CD14-positive monocyte (primary cell): ENCODE data around the gene ACVR1. TPM values are rescaled to one million over a fixed set of nuclear protein-coding genes. Genes with fewer than 3 reads are reported as not detected.

Source experiments
- DNase-seq, 3 donors: peaks; one replicate each; pipeline ENCODE4 v3.0.0-alpha.2; 2011 to 2022
- H2AFZ ChIP-seq: 2 replicates; pipeline ENCODE4 v1.6.0; 2012; ENCODE audit warnings: mild to moderate bottlenecking, low read depth, low read length, inconsistent platforms; ENCODE audit not compliant: insufficient read depth, poor library complexity, severe bottlenecking
- H3K27ac ChIP-seq, 2 donors: 1 replicate in 1 of 2; 2 replicates in 1 of 2; pipeline ENCODE4 v1.5.1; 2012 to 2013; ENCODE audit warnings: low read length in 2 of 2, control low read depth in 1 of 2, inconsistent platforms in 1 of 2, low read depth in 1 of 2, mild to moderate bottlenecking in 1 of 2
- H3K27me3 ChIP-seq, 2 donors: one replicate each; pipeline versions ENCODE4 v1.6.0 to v1.6.1; 2011 to 2013; ENCODE audit warnings: low read length in 2 of 2; ENCODE audit not compliant: control insufficient read depth in 2 of 2, insufficient read depth in 2 of 2
- H3K36me3 ChIP-seq, 2 donors: replicated peaks in 1 of 2; 1 replicate in 1 of 2; 2 replicates in 1 of 2; pipeline versions ENCODE4 v1.5.1 to v1.6.1; 2012 to 2013; ENCODE audit warnings: low read length in 2 of 2, control low read depth in 1 of 2, inconsistent platforms in 1 of 2, mild to moderate bottlenecking in 1 of 2; ENCODE audit not compliant: insufficient read depth in 2 of 2, control insufficient read depth in 1 of 2
- H3K4me1 ChIP-seq, 2 donors: 1 replicate in 1 of 2; 2 replicates in 1 of 2; pipeline versions ENCODE4 v1.5.1 to v1.6.1; 2012 to 2013; ENCODE audit warnings: low read length in 2 of 2, control low read depth in 1 of 2, inconsistent platforms in 1 of 2, mild to moderate bottlenecking in 1 of 2, moderate library complexity in 1 of 2; ENCODE audit not compliant: insufficient read depth in 2 of 2, control insufficient read depth in 1 of 2
- H3K4me2 ChIP-seq: replicated peaks from 2 replicates; pipeline ENCODE3; 2012; ENCODE audit warnings: low read length, moderate library complexity, mild to moderate bottlenecking; ENCODE audit not compliant: poor library complexity, severe bottlenecking; ENCODE audit errors: extremely low read depth
- H3K4me3 ChIP-seq, 3 experiments: fragments of 200-600 bp in 1 of 3; sonication (generic) in 1 of 3; replicated peaks in 1 of 3; 1 replicate in 2 of 3; 2 replicates in 1 of 3; pipeline ENCODE4 v1.5.1; 2011 to 2013; ENCODE audit warnings: low read length in 3 of 3, mild to moderate bottlenecking in 3 of 3, control low read depth in 2 of 3, low read depth in 2 of 3, inconsistent platforms in 1 of 3, moderate library complexity in 1 of 3
- H3K79me2 ChIP-seq: 2 replicates; pipeline ENCODE4 v1.6.0; 2012; ENCODE audit warnings: mild to moderate bottlenecking, control low read depth, inconsistent platforms, low read length, moderate library complexity; ENCODE audit not compliant: insufficient read depth
- H3K9ac ChIP-seq: 2 replicates; pipeline ENCODE4 v1.6.0; 2017; ENCODE audit warnings: low read length, mild to moderate bottlenecking; ENCODE audit not compliant: insufficient read depth, poor library complexity, severe bottlenecking
- H3K9me3 ChIP-seq, 2 donors: replicated peaks in 1 of 2; 1 replicate in 1 of 2; 2 replicates in 1 of 2; pipeline versions ENCODE4 v1.5.1 to v1.6.1; 2012 to 2013; ENCODE audit warnings: low read length in 2 of 2, control low read depth in 1 of 2; ENCODE audit not compliant: control insufficient read depth in 1 of 2, insufficient read depth in 1 of 2
- H4K20me1 ChIP-seq: 2 replicates; pipeline ENCODE4 v1.6.0; 2012; ENCODE audit warnings: mild to moderate bottlenecking, low read length, control low read depth, moderate library complexity; ENCODE audit not compliant: insufficient read depth
- H3K27ac Mint-ChIP-seq, 7 donors: one replicate each; pipeline ENCODE4 v1.8.0; 2020; ENCODE audit warnings: mild to moderate bottlenecking in 7 of 7, mixed read lengths in 7 of 7, moderate library complexity in 6 of 7, inconsistent platforms in 2 of 7
- H3K27me3 Mint-ChIP-seq, 3 donors: one replicate each; pipeline ENCODE4 v1.8.0; 2021 to 2022; ENCODE audit warnings: low read depth in 3 of 3, mild to moderate bottlenecking in 3 of 3, mixed read lengths in 3 of 3, moderate library complexity in 3 of 3, inconsistent platforms in 1 of 3
- H3K36me3 Mint-ChIP-seq, 2 donors: one replicate each; pipeline ENCODE4 v1.8.0; 2020; ENCODE audit warnings: mixed read lengths in 2 of 2, inconsistent platforms in 1 of 2, mild to moderate bottlenecking in 1 of 2
- H3K4me1 Mint-ChIP-seq: one replicate; pipeline ENCODE4 v1.8.0; 2020; ENCODE audit warnings: mild to moderate bottlenecking, mixed read lengths
- H3K4me3 Mint-ChIP-seq, 2 donors: one replicate each; pipeline ENCODE4 v1.8.0; 2020; ENCODE audit warnings: mild to moderate bottlenecking in 2 of 2, mixed read lengths in 2 of 2, moderate library complexity in 1 of 2
- H3K9me3 Mint-ChIP-seq, 7 donors: one replicate each; pipeline ENCODE4 v1.8.0; 2020 to 2022; ENCODE audit warnings: mixed read lengths in 7 of 7, mild to moderate bottlenecking in 6 of 7, moderate library complexity in 6 of 7, inconsistent platforms in 2 of 7
- CTCF ChIP-seq: fragments of 200-600 bp; IDR thresholded peaks from one replicate; pipeline ENCODE4 v1.8.0; 2022; ENCODE audit warnings: antibody characterized with exemption, mild to moderate bottlenecking
- WGBS: methylation state at CpG from one replicate; pipeline ENCODE4 v1.1.5; 2013; ENCODE audit warnings: missing lambda C conversion rate; ENCODE audit not compliant: insufficient coverage; 5-methylcytosine and 5-hydroxymethylcytosine counted together
- intact Hi-C, 2 donors: fragments of 100-400 bp; cut with micrococcal nuclease; formaldehyde crosslinking; loops; one replicate each; pipeline versions ENCODE4 v1.15.0 to v1.15.1; 2023
- polyA plus RNA-seq, 3 donors: library from polyadenylated mRNA; depleted of rRNA in 1 of 3; unstranded in 2 of 3; stranded (reverse) in 1 of 3; fragments of 300-500 nt in 2 of 3; fragments of >200 nt in 1 of 3; fragmentation: Illumina TruSeq in 2 of 3; gene quantifications; 1 replicate in 2 of 3; 2 replicates in 1 of 3; pipeline ENCODE4 v1.2.3, GENCODE V29; 2012 to 2021

Gene ACVR1
- polyA plus RNA-seq, 3 donors, result 2.8 to 13.4 (median 4.9) TPM

- H4K20me1 ChIP-seq, result no peaks in the 10 kb centered on the region
- no peak overlapping the region for H3K4me2 ChIP-seq
- no peaks in the 10 kb centered on the region for H3K4me1 ChIP-seq
- no peak overlapping the region for H3K9ac ChIP-seq
- Mint-ChIP-seq H3K27ac (no peak overlapping the region), H3K4me3 (no peak overlapping the region), H3K36me3 (peaks cover 29% of the 10 kb centered on the region in 2 donors), H3K27me3 (peaks cover 0 to 2% (median 0%) of the 10 kb centered on the region in 3 donors), H3K9me3 (peaks cover 0 to 1% (median 0%) of the 10 kb centered on the region in 7 donors), H3K4me1 (no peaks in the 10 kb centered on the region)
- H3K27ac ChIP-seq, result no peak overlapping the region
- no peak overlapping the region for H2AFZ ChIP-seq
- H3K79me2 ChIP-seq, result no peaks in the 10 kb centered on the region
- no CpG with 5 or more reads among the region's 4 CpGs for WGBS
- no peak overlapping the region for H3K4me3 ChIP-seq
- no peaks in the 10 kb centered on the region for H3K9me3 ChIP-seq
- intact Hi-C loops, result no loop called here
- TF ChIP-seq CTCF, result no peak
- no peaks in the 10 kb centered on the region for H3K27me3 ChIP-seq
- no peak for DNase-seq
- H3K36me3 ChIP-seq, result peaks cover 0 to 13% of the 10 kb centered on the region in 2 donors
Observed at GRCh38 chr2:157809212-157809611, 66.9 kb downstream of the ACVR1 start.

GRCh38 chr2:157808421-157808820 is 67.7 kb downstream of the ACVR1 start:
- H3K4me1 Mint-ChIP-seq, result no peaks in the 10 kb centered on the region
- WGBS, result 100% methylated on average over 2 of the region's 3 CpGs
- no peak overlapping the region for H3K4me3 Mint-ChIP-seq
- H3K27ac Mint-ChIP-seq, result no peak overlapping the region
- Histone ChIP-seq H3K9ac (no peak overlapping the region), H3K4me3 (no peak overlapping the region), H3K27ac (no peak overlapping the region), H2AFZ (no peak overlapping the region), H3K9me3 (no peaks in the 10 kb centered on the region), H3K79me2 (no peaks in the 10 kb centered on the region), H3K27me3 (no peaks in the 10 kb centered on the region), H4K20me1 (no peaks in the 10 kb centered on the region), H3K36me3 (peaks cover 0 to 13% of the 10 kb centered on the region in 2 donors), H3K4me2 (no peak overlapping the region), H3K4me1 (no peaks in the 10 kb centered on the region)
- peaks cover 0 to 1% (median 0%) of the 10 kb centered on the region in 7 donors for H3K9me3 Mint-ChIP-seq
- intact Hi-C loops, result no loop called here
- peaks cover 0 to 2% (median 0%) of the 10 kb centered on the region in 3 donors for H3K27me3 Mint-ChIP-seq
- no peak for TF ChIP-seq CTCF
- H3K36me3 Mint-ChIP-seq, result peaks cover 23 to 26% of the 10 kb centered on the region in 2 donors
- DNase-seq, result no peak
